ENCODE measurements around the gene CTBP2. TPM values are rescaled to one million over a fixed set of nuclear protein-coding genes. Genes with fewer than 3 reads are reported as not detected.
A peak's percentile ranks its signal among the peaks of the same experiment; 100 is the strongest.

Gene CTBP2
- total RNA-seq, 1 donor from 2014 or later, result 73.0 TPM

GRCh38 chr10:125035136-125035535 is 125.2 kb downstream of the CTBP2 start:
- Histone ChIP-seq H3K9me3 (no peaks in the 10 kb centered on the region), H3K4me1 (peaks cover 55% of the 10 kb centered on the region), H3K36me3 (peaks cover 7% of the 10 kb centered on the region), H3K27ac (no peak overlapping the region), H3K4me3 (no peak overlapping the region), H3K27me3 (ENCODE audit: low read depth) (no peaks in the 10 kb centered on the region)
- DNase-seq (no peak), ATAC-seq (no peak)
- TF ChIP-seq CTCF (IDR thresholded peaks at IDR 0.05), result no peak
- intact Hi-C loops (cut with DNase I), result no loop called here

GRCh38 chr10:125034675-125035074 is 125.7 kb downstream of the CTBP2 start:
- Histone ChIP-seq H3K27me3 (ENCODE audit: low read depth) (no peaks in the 10 kb centered on the region), H3K9me3 (no peaks in the 10 kb centered on the region), H3K4me3 (no peak overlapping the region), H3K27ac (no peak overlapping the region), H3K36me3 (peaks cover 7% of the 10 kb centered on the region), H3K4me1 (peaks cover 55% of the 10 kb centered on the region)
- ATAC-seq (no peak), DNase-seq (peak; percentile 35)
- TF ChIP-seq CTCF (IDR thresholded peaks at IDR 0.05), result no peak
- intact Hi-C loops (cut with DNase I), result no loop called here

- TF ChIP-seq CTCF (IDR thresholded peaks at IDR 0.05), result no peak
- Histone ChIP-seq H3K9me3 (no peaks in the 10 kb centered on the region), H3K4me1 (peaks cover 47% of the 10 kb centered on the region), H3K4me3 (no peak overlapping the region), H3K36me3 (peaks cover 7% of the 10 kb centered on the region), H3K27me3 (ENCODE audit: low read depth) (no peaks in the 10 kb centered on the region), H3K27ac (no peak overlapping the region)
- ATAC-seq (no peak), DNase-seq (no peak)
- intact Hi-C loops (cut with DNase I), result no loop called here
These were observed 127.0 kb downstream of the CTBP2 start for GRCh38 chr10:125033146-125033924.

- no peaks in the 10 kb centered on the region for H3K9me3 ChIP-seq
- peaks cover 39% of the 10 kb centered on the region for H3K4me1 ChIP-seq
- intact Hi-C loops (cut with DNase I), result no loop called here
- H3K27me3 ChIP-seq (ENCODE audit: low read depth), result no peaks in the 10 kb centered on the region
- DNase-seq (no peak), ATAC-seq (no peak)
- H3K27ac ChIP-seq, result no peak overlapping the region
- peaks cover 12% of the 10 kb centered on the region for H3K36me3 ChIP-seq
- TF ChIP-seq CTCF (IDR thresholded peaks at IDR 0.05), result no peak
- H3K4me3 ChIP-seq, result no peak overlapping the region
These were observed 127.8 kb downstream of the CTBP2 start for GRCh38 chr10:125032474-125033020.

DNA sequence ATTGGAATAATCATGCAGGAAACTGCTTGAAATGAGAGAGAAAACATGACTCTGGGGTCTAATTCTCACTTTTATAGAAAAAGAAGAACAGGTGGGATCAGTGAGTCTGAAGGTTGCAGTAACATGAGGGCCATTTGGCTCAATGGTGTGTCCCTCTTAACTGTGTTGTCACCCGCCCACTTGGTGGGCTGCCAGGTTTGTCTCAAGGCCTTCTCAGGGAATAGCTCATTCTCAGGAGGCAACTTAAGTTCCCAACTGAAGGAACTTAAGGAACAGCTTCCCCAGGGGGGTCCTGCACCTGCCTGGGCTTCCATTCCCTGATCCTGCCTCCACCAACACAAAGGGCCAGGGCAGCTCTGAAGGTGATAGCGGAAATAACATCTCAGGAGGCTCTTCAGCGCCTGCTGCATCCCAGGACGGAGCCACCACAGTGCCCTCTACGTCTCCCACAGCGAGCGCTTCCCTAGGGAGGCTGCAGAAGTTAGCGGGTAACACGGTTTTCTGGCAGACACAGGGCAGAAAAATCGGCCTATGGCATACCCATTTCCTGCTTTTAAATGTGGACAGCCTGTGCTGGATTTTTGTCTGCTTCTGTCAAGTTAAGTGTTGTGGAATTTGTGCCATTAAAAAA is 129.7 kb downstream of the CTBP2 start:
- Histone ChIP-seq H3K36me3 (peaks cover 31% of the 10 kb centered on the region), H3K27ac (no peak overlapping the region), H3K27me3 (ENCODE audit: low read depth) (no peaks in the 10 kb centered on the region), H3K4me1 (peaks cover 24% of the 10 kb centered on the region), H3K9me3 (no peaks in the 10 kb centered on the region), H3K4me3 (no peak overlapping the region)
- intact Hi-C loops (cut with DNase I), result no loop called here
- no peak for ATAC-seq
- no peak for TF ChIP-seq CTCF (IDR thresholded peaks at IDR 0.05)
- DNase-seq, result no peak

Data from lower lobe of right lung (tissue), 2 donors.